ENCODE data around the gene CYP11A1. TPM values are rescaled to one million over a fixed set of nuclear protein-coding genes. Genes with fewer than 3 reads are reported as not detected.
A peak's percentile ranks its signal among the peaks of the same experiment; 100 is the strongest.
"Not testable (repeated sequence)": the region's sequence is repeated elsewhere in the genome, so short reads cannot be mapped to it uniquely, and the experiment has no call there.

Gene CYP11A1
- total and polyA plus RNA-seq, 2 donors (not counting 1 experiment from before 2014, with no cell fraction given), result not detected

- no peaks in the 10 kb centered on the region for H3K9me3 Mint-ChIP-seq (ENCODE audit: insufficient read depth)
- 92% methylated on average over 7 of the region's 12 CpGs for WGBS (ENCODE audit: insufficient coverage)
- H3K4me3 ChIP-seq (ENCODE audit: control extremely low read depth in 1 of 5, extremely low read depth in 1 of 5, insufficient read depth in 1 of 5, low read depth in 2 of 5, low read length in 4 of 5), result peak overlapping the region in 1 of 5 experiments; percentile 50
- ChIA-PET POLR2A (no interaction called here), CTCF (no interaction called here)
- peak overlapping the region; percentile 93 for H3K4me2 ChIP-seq (replicated peaks; ENCODE audit: low read depth, low read length, poor library complexity, severe bottlenecking)
- H3K9me3 ChIP-seq (ENCODE audit: control extremely low read depth in 1 of 3, control insufficient read depth in 2 of 3, insufficient read depth in 1 of 3, low read length in 2 of 3), result peaks cover 0 to 4% (median 0%) of the 10 kb centered on the region in 3 donors
- H4K20me1 ChIP-seq (ENCODE audit: control insufficient read depth, insufficient read depth, low read length, poor library complexity, severe bottlenecking), result no peaks in the 10 kb centered on the region
- H3K27ac ChIP-seq (ENCODE audit: low read length in 2 of 2), result no peak overlapping the region
- H3K36me3 ChIP-seq (replicated peaks in 1 of 2; ENCODE audit: control extremely low read depth in 1 of 2, control insufficient read depth in 1 of 2, extremely low read depth in 1 of 2, insufficient read depth in 2 of 2, low read length in 1 of 2), result no peaks in the 10 kb centered on the region
- peaks cover 0 to 38% (median 26%) of the 10 kb centered on the region in 4 experiments for H3K27me3 ChIP-seq (replicated peaks in 1 of 4; ENCODE audit: control extremely low read depth in 1 of 4, control insufficient read depth in 3 of 4, insufficient read depth in 4 of 4, low read length in 3 of 4)
- no peak for ATAC-seq (ENCODE audit: low read depth)
- H3K79me2 ChIP-seq (ENCODE audit: control insufficient read depth, insufficient read depth, low read length), result no peaks in the 10 kb centered on the region
- no peak overlapping the region for H3K9ac ChIP-seq (ENCODE audit: low read length)
- no peak for DNase-seq
- peaks cover 13 to 14% of the 10 kb centered on the region in 2 donors for H3K4me1 ChIP-seq (ENCODE audit: control insufficient read depth in 2 of 2, insufficient read depth in 2 of 2, low read length in 2 of 2)
- intact Hi-C loops (cut with micrococcal nuclease), result no loop called here
- H3K4me3 Mint-ChIP-seq, result peak overlapping the region; percentile 76
- H3K4me1 Mint-ChIP-seq, result peaks cover 3% of the 10 kb centered on the region
- TF ChIP-seq, protein P1, sequence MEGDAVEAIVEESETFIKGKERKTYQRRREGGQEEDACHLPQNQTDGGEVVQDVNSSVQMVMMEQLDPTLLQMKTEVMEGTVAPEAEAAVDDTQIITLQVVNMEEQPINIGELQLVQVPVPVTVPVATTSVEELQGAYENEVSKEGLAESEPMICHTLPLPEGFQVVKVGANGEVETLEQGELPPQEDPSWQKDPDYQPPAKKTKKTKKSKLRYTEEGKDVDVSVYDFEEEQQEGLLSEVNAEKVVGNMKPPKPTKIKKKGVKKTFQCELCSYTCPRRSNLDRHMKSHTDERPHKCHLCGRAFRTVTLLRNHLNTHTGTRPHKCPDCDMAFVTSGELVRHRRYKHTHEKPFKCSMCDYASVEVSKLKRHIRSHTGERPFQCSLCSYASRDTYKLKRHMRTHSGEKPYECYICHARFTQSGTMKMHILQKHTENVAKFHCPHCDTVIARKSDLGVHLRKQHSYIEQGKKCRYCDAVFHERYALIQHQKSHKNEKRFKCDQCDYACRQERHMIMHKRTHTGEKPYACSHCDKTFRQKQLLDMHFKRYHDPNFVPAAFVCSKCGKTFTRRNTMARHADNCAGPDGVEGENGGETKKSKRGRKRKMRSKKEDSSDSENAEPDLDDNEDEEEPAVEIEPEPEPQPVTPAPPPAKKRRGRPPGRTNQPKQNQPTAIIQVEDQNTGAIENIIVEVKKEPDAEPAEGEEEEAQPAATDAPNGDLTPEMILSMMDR (IDR thresholded peaks at IDR 0.05), result no peak
- no peak for TF ChIP-seq EZH2 (IDR thresholded peaks at IDR 0.05; ENCODE audit: borderline replicate concordance, insufficient read depth, low read depth, low read length, poor library complexity, severe bottlenecking)
- no peak overlapping the region for H3K27ac Mint-ChIP-seq
- H3K27me3 Mint-ChIP-seq, result peaks cover 31% of the 10 kb centered on the region
- H2AFZ ChIP-seq (ENCODE audit: insufficient read depth, low read depth, low read length, poor library complexity, severe bottlenecking), result peak overlapping the region; percentile 72
Observed at GRCh38 chr15:74364936-74365597, 2.4 kb downstream of the CYP11A1 start.

DNA sequence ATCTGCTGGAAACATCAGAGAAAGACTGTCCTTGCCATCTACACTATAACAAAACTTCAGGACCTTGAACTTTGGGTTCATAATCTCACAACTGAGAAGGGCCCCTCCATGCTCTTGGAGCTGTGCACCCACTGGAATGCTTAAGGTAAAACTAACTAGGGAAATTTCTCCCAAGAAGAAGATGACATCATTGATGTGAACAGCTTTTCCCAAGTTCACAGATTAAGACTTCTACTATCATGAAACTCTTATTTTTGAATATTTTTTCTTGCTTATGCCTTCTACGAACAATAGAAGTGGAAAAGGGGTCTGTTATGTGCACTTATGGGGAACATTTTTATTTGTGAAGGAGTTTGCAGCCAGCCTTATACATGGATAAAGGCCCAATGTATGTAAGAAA, 5.0 kb downstream of the CYP11A1 start:
- no peaks in the 10 kb centered on the region for H3K36me3 ChIP-seq (replicated peaks in 1 of 2; ENCODE audit: control extremely low read depth in 1 of 2, control insufficient read depth in 1 of 2, extremely low read depth in 1 of 2, insufficient read depth in 2 of 2, low read length in 1 of 2)
- H3K9me3 ChIP-seq (ENCODE audit: control extremely low read depth in 1 of 3, control insufficient read depth in 2 of 3, insufficient read depth in 1 of 3, low read length in 2 of 3), result peaks cover 0 to 2% (median 0%) of the 10 kb centered on the region in 3 donors
- peaks cover 12 to 13% of the 10 kb centered on the region in 2 donors for H3K4me1 ChIP-seq (ENCODE audit: control insufficient read depth in 2 of 2, insufficient read depth in 2 of 2, low read length in 2 of 2)
- no peak overlapping the region for H3K27ac ChIP-seq (ENCODE audit: low read length in 2 of 2)
- H3K9me3 Mint-ChIP-seq (ENCODE audit: insufficient read depth), result no peaks in the 10 kb centered on the region
- ChIA-PET CTCF (interaction anchor here (1.0 to 2.1 kb wide), 2 partner anchors 9 to 10 kb away, joined by 3 to 7 read pairs; no protein-coding TSS in a partner anchor), POLR2A (no interaction called here)
- DNase-seq (no peak), ATAC-seq (ENCODE audit: low read depth) (no peak)
- no peak overlapping the region for H3K4me3 ChIP-seq (ENCODE audit: control extremely low read depth in 1 of 5, extremely low read depth in 1 of 5, insufficient read depth in 1 of 5, low read depth in 2 of 5, low read length in 4 of 5)
- H3K79me2 ChIP-seq (ENCODE audit: control insufficient read depth, insufficient read depth, low read length), result no peaks in the 10 kb centered on the region
- no peak overlapping the region for H3K4me3 Mint-ChIP-seq
- no peaks in the 10 kb centered on the region for H4K20me1 ChIP-seq (ENCODE audit: control insufficient read depth, insufficient read depth, low read length, poor library complexity, severe bottlenecking)
- H3K27me3 ChIP-seq (replicated peaks in 1 of 4; ENCODE audit: control extremely low read depth in 1 of 4, control insufficient read depth in 3 of 4, insufficient read depth in 4 of 4, low read length in 3 of 4), result peaks cover 0 to 31% (median 19%) of the 10 kb centered on the region in 4 experiments
- H2AFZ ChIP-seq (ENCODE audit: insufficient read depth, low read depth, low read length, poor library complexity, severe bottlenecking), result no peak overlapping the region
- H3K9ac ChIP-seq (ENCODE audit: low read length), result no peak overlapping the region
- intact Hi-C loops (cut with micrococcal nuclease), result no loop called here
- no peak overlapping the region for H3K27ac Mint-ChIP-seq
- TF ChIP-seq EZH2 (IDR thresholded peaks at IDR 0.05; ENCODE audit: borderline replicate concordance, insufficient read depth, low read depth, low read length, poor library complexity, severe bottlenecking), result no peak
- TF ChIP-seq, protein P1 (IDR thresholded peaks at IDR 0.05), result no peak
- H3K27me3 Mint-ChIP-seq, result peaks cover 19% of the 10 kb centered on the region
- peaks cover 3% of the 10 kb centered on the region for H3K4me1 Mint-ChIP-seq
- no peak overlapping the region for H3K4me2 ChIP-seq (replicated peaks; ENCODE audit: low read depth, low read length, poor library complexity, severe bottlenecking)
- no CpG with 5 or more reads among the region's 1 CpG for WGBS (ENCODE audit: insufficient coverage)

DNA sequence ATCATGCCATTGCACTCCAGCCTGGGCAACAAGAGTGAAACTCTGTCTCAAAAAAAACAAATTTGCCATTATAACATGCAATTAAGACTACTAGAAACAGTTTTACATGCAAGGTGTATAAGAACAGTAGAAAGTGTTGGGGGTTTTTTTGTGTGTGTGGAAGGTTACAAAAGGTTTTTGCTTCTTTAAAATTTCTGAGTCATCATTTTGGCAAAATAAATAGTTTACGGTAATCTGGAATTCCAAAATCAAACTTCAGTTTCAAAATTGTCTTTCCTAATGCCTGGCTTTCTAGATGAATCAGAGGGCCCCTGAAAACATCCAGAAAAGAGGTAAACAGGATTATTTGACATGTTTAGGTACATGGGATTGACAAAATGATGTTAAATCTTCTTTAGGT, 6.6 kb downstream of the CYP11A1 start:
- H2AFZ ChIP-seq (ENCODE audit: insufficient read depth, low read depth, low read length, poor library complexity, severe bottlenecking); H3K79me2 ChIP-seq (ENCODE audit: control insufficient read depth, insufficient read depth, low read length); H3K9ac ChIP-seq (ENCODE audit: low read length); ATAC-seq (ENCODE audit: low read depth); H3K4me1 Mint-ChIP-seq; H3K4me2 ChIP-seq (replicated peaks; ENCODE audit: low read depth, low read length, poor library complexity, severe bottlenecking); H3K9me3 Mint-ChIP-seq (ENCODE audit: insufficient read depth); intact Hi-C loops (cut with micrococcal nuclease); H3K36me3 ChIP-seq (replicated peaks in 1 of 2; ENCODE audit: control extremely low read depth in 1 of 2, control insufficient read depth in 1 of 2, extremely low read depth in 1 of 2, insufficient read depth in 2 of 2, low read length in 1 of 2); H4K20me1 ChIP-seq (ENCODE audit: control insufficient read depth, insufficient read depth, low read length, poor library complexity, severe bottlenecking); H3K27ac Mint-ChIP-seq; DNase-seq; H3K9me3 ChIP-seq (ENCODE audit: control extremely low read depth in 1 of 3, control insufficient read depth in 2 of 3, insufficient read depth in 1 of 3, low read length in 2 of 3); H3K4me3 Mint-ChIP-seq; H3K27ac ChIP-seq (ENCODE audit: low read length in 2 of 2); H3K4me3 ChIP-seq (ENCODE audit: control extremely low read depth in 1 of 5, extremely low read depth in 1 of 5, insufficient read depth in 1 of 5, low read depth in 2 of 5, low read length in 4 of 5); H3K4me1 ChIP-seq (ENCODE audit: control insufficient read depth in 2 of 2, insufficient read depth in 2 of 2, low read length in 2 of 2): not testable (repeated sequence)
- ChIA-PET CTCF (interaction anchor here (2.1 kb wide), 1 partner anchor 10 kb away, joined by 7 read pairs; no protein-coding TSS in a partner anchor), POLR2A (interaction anchor here (0.6 kb wide), 1 partner anchor 118 kb away, joined by 5 read pairs; no protein-coding TSS in a partner anchor)
- WGBS (ENCODE audit: insufficient coverage), result no CpG with 5 or more reads among the region's 1 CpG
- peaks cover 0 to 14% (median 8%) of the 10 kb centered on the region in 4 experiments for H3K27me3 ChIP-seq (replicated peaks in 1 of 4; ENCODE audit: control extremely low read depth in 1 of 4, control insufficient read depth in 3 of 4, insufficient read depth in 4 of 4, low read length in 3 of 4)
- H3K27me3 Mint-ChIP-seq, result peaks cover 20% of the 10 kb centered on the region

Measured in B cell (primary cell).